GM23338 (cell line): ENCODE results near the gene AKAP17A.

Experiments
- CREB1 ChIP-seq: fragments of 250-450 bp; sonication (Bioruptor Pico); IDR thresholded peaks from 2 replicates; pipeline ENCODE4 v1.5.0; 2020; ENCODE audit warnings: low read depth, mild to moderate bottlenecking, moderate library complexity
- EZH2 ChIP-seq: fragments of 200-600 bp; sonication (generic); IDR thresholded peaks from one replicate; pipeline ENCODE4 v1.8.0; 2017; ENCODE audit warnings: antibody characterized with exemption, mild to moderate bottlenecking, low read depth; ENCODE audit not compliant: unreplicated experiment
- EZH2phosphoT487 ChIP-seq: fragments of 200-600 bp; sonication (generic); IDR thresholded peaks from one replicate; pipeline ENCODE4 v1.8.1; 2018; ENCODE audit warnings: antibody characterized with exemption; ENCODE audit not compliant: unreplicated experiment
- NANOG ChIP-seq: IDR thresholded peaks from 2 replicates; pipeline ENCODE4 v1.6.1; 2016; ENCODE audit warnings: antibody characterized with exemption, borderline replicate concordance
- POLR2AphosphoS5 ChIP-seq: IDR thresholded peaks from 2 replicates; pipeline ENCODE4 v1.6.1; 2016; ENCODE audit warnings: antibody characterized with exemption, low read depth
- REST ChIP-seq: IDR thresholded peaks from one replicate; pipeline ENCODE4 v1.6.1; 2018; ENCODE audit warnings: antibody characterized with exemption; ENCODE audit not compliant: unreplicated experiment
- TF ChIP-seq, protein P1 (sequence below), 2 experiments: fragments of 200-600 bp in 1 of 2; sonication (generic) in 1 of 2; conservative IDR thresholded peaks; 2 replicates each; pipeline versions ENCODE4 v1.5.1 to v1.6.1; 2016 to 2017; ENCODE audit warnings: antibody characterized with exemption in 2 of 2, low read depth in 2 of 2, mild to moderate bottlenecking in 2 of 2, moderate library complexity in 1 of 2

- TF ChIP-seq, protein P1, sequence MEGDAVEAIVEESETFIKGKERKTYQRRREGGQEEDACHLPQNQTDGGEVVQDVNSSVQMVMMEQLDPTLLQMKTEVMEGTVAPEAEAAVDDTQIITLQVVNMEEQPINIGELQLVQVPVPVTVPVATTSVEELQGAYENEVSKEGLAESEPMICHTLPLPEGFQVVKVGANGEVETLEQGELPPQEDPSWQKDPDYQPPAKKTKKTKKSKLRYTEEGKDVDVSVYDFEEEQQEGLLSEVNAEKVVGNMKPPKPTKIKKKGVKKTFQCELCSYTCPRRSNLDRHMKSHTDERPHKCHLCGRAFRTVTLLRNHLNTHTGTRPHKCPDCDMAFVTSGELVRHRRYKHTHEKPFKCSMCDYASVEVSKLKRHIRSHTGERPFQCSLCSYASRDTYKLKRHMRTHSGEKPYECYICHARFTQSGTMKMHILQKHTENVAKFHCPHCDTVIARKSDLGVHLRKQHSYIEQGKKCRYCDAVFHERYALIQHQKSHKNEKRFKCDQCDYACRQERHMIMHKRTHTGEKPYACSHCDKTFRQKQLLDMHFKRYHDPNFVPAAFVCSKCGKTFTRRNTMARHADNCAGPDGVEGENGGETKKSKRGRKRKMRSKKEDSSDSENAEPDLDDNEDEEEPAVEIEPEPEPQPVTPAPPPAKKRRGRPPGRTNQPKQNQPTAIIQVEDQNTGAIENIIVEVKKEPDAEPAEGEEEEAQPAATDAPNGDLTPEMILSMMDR (conservative IDR thresholded peaks at IDR 0.05; ENCODE audit: low read depth in 2 of 2) = no peak
- no peak for TF ChIP-seq REST
- TF ChIP-seq EZH2phosphoT487 = no peak
- TF ChIP-seq POLR2AphosphoS5 = no peak
- TF ChIP-seq CREB1 (CRISPR knock-in tag) = no peak
- TF ChIP-seq NANOG = no peak
- TF ChIP-seq EZH2 = no peak
Observed at GRCh38 chrX:1600406-1601050, 9.1 kb downstream of the AKAP17A start.
